Breast epithelium (tissue), 3 donors: Measurements from ENCODE around the gene GPR139.

Experiments used
- POLR2A ChIP-seq: fragments of 450-650 bp; IDR thresholded peaks from one replicate; pipeline ENCODE4 v1.6.1; 2016; ENCODE audit warnings: antibody characterized with exemption, mild to moderate bottlenecking, moderate library complexity
- POLR2AphosphoS5 ChIP-seq, 3 donors: sonication (generic); formaldehyde crosslinking; IDR thresholded peaks; one replicate each; pipeline ENCODE4 v1.6.1; 2017; ENCODE audit warnings: antibody characterized with exemption in 3 of 3
- TF ChIP-seq, protein P1 (sequence below), 3 donors: fragments of 450-650 bp; IDR thresholded peaks; one replicate each; pipeline ENCODE4 v1.5.1; 2016 to 2017; ENCODE audit warnings: antibody characterized with exemption in 3 of 3, mild to moderate bottlenecking in 3 of 3, moderate library complexity in 3 of 3

DNA sequence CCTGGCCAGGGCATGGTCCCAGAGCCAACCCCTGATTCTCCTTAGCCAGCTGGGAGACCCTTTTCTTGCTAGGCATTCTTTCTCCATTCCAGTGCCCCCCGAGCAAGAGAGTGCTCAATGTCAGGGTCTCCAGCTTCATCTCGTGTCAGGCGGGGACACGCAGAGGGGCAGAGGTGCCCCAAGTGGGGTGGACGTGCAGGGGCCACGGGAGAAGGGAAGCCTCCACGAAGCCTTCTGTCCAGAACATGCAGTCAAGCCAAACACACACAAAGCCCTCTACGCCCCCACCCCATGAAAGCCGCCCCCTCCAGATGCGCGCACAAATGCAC is 852 bp downstream of the GPR139 start:
- TF ChIP-seq POLR2A (no peak), POLR2AphosphoS5 (IDR thresholded peaks at IDR 0.05) (no peak)
- TF ChIP-seq, protein P1, sequence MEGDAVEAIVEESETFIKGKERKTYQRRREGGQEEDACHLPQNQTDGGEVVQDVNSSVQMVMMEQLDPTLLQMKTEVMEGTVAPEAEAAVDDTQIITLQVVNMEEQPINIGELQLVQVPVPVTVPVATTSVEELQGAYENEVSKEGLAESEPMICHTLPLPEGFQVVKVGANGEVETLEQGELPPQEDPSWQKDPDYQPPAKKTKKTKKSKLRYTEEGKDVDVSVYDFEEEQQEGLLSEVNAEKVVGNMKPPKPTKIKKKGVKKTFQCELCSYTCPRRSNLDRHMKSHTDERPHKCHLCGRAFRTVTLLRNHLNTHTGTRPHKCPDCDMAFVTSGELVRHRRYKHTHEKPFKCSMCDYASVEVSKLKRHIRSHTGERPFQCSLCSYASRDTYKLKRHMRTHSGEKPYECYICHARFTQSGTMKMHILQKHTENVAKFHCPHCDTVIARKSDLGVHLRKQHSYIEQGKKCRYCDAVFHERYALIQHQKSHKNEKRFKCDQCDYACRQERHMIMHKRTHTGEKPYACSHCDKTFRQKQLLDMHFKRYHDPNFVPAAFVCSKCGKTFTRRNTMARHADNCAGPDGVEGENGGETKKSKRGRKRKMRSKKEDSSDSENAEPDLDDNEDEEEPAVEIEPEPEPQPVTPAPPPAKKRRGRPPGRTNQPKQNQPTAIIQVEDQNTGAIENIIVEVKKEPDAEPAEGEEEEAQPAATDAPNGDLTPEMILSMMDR (IDR thresholded peaks at IDR 0.05) = no peak
